Measurements from ENCODE around the gene SH2B2. TPM values are rescaled to one million over a fixed set of nuclear protein-coding genes. Genes with fewer than 3 reads are reported as not detected.

Gene SH2B2
- total and polyA plus RNA-seq, 11 donors = 0.50 to 5.7 (median 2.2) TPM

GRCh38 chr7:102284891-102285539 lies 1.7 kb upstream of the SH2B2 start:
- DNase-seq (peak; percentile 66 to 80 (median 75)), ATAC-seq (peak in 3 of 4 donors; percentile 4 to 45 (median 6))
- H3K27ac ChIP-seq = peak overlapping the region in 8 of 12 donors; percentile 87 to 97 (median 95)
- no peaks in the 10 kb centered on the region for H3K27me3 ChIP-seq
- H3K9me3 ChIP-seq = no peaks in the 10 kb centered on the region
- peaks cover 7 to 42% (median 24%) of the 10 kb centered on the region in 12 donors for H3K4me1 ChIP-seq
- H3K4me3 ChIP-seq = peak overlapping the region in 7 of 12 donors; percentile 14 to 95 (median 82)
- no peaks in the 10 kb centered on the region for H3K36me3 ChIP-seq
- TF ChIP-seq, protein P1, sequence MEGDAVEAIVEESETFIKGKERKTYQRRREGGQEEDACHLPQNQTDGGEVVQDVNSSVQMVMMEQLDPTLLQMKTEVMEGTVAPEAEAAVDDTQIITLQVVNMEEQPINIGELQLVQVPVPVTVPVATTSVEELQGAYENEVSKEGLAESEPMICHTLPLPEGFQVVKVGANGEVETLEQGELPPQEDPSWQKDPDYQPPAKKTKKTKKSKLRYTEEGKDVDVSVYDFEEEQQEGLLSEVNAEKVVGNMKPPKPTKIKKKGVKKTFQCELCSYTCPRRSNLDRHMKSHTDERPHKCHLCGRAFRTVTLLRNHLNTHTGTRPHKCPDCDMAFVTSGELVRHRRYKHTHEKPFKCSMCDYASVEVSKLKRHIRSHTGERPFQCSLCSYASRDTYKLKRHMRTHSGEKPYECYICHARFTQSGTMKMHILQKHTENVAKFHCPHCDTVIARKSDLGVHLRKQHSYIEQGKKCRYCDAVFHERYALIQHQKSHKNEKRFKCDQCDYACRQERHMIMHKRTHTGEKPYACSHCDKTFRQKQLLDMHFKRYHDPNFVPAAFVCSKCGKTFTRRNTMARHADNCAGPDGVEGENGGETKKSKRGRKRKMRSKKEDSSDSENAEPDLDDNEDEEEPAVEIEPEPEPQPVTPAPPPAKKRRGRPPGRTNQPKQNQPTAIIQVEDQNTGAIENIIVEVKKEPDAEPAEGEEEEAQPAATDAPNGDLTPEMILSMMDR (IDR thresholded peaks at IDR 0.05) = no peak
- TF ChIP-seq POLR2A (IDR thresholded peaks at IDR 0.05) = no peak
- 40 to 55% (median 44%) methylated on average over 19 of the region's 19 CpGs for WGBS, 4 donors
- intact Hi-C loops (cut with DNase I) = no loop called here

DNA sequence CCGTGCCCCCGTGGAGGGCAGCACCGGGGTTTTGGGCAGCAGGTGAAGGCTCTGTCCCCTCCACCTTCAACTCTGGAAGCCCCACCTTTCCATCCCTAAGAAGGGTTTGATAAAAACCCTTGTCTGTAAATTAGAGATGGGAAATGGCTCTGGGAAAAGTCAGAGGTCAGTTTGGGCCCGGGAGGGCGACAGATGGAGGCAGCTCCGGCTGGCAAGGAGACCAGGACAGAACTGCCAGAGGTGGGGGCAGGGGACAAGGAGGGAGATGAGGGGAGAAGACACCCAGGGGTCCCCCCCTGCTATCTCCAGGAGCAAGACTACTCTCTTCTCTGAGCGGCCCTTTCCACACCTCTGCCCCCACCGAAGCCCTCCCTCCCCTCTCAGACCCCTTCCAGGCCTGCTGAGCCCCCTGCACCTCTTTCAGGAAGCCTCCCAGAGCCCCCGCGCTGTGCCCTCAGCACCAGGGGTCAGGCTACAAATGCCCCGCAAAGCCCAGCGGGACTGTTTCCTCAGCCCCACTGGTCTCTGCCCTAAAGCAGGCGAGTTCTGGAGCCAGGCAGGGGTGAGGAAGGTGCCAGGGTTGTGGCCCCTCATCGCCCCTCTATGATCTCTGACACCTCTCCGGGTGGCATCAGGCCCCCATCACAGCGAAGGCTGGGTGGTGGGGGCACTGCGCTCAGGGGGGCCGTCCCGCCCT lies 980 bp upstream of the SH2B2 start:
- Histone ChIP-seq H3K9me3 (no peaks in the 10 kb centered on the region), H3K27ac (peak overlapping the region in 11 of 12 donors; percentile 68 to 97 (median 90)), H3K4me1 (peaks cover 7 to 42% (median 24%) of the 10 kb centered on the region in 12 donors), H3K36me3 (no peaks in the 10 kb centered on the region), H3K27me3 (no peaks in the 10 kb centered on the region), H3K4me3 (peak overlapping the region; percentile 19 to 95 (median 80))
- ATAC-seq (peak in 1 of 4 donors; percentile 5), DNase-seq (no peak)
- WGBS, 4 donors = 27 to 54% (median 33%) methylated on average over 14 to 19 of the region's 19 CpGs
- TF ChIP-seq, protein P1 (IDR thresholded peaks at IDR 0.05) = peak in 1 of 12 donors; percentile 9
- no peak for TF ChIP-seq POLR2A (IDR thresholded peaks at IDR 0.05)
- intact Hi-C loops (cut with DNase I) = loop anchor here in 1 of 10 donors (2.0 kb wide), 1 partner anchor 105 kb away; no protein-coding TSS in a partner anchor

GRCh38 chr7:102287111-102287980 lies 678 bp downstream of the SH2B2 start:
- Histone ChIP-seq H3K27me3 (no peaks in the 10 kb centered on the region), H3K4me1 (peaks cover 7 to 42% (median 24%) of the 10 kb centered on the region in 12 donors), H3K36me3 (no peaks in the 10 kb centered on the region), H3K4me3 (peak overlapping the region; percentile 67 to 95 (median 81)), H3K27ac (peak overlapping the region in 7 of 12 donors; percentile 2 to 61 (median 11)), H3K9me3 (no peaks in the 10 kb centered on the region)
- no peak for TF ChIP-seq POLR2A (IDR thresholded peaks at IDR 0.05)
- TF ChIP-seq, protein P1 (IDR thresholded peaks at IDR 0.05) = no peak
- peak in 3 of 5 donors; percentile 40 to 51 (median 47) for DNase-seq
- ATAC-seq = peak in 3 of 4 donors; percentile 34 to 43 (median 41)
- intact Hi-C loops (cut with DNase I) = loop anchor here in 1 of 10 donors (2.0 kb wide), 1 partner anchor 103 kb away; no protein-coding TSS in a partner anchor
- 0 to 1% (median 1%) methylated on average over 52 to 69 of the region's 69 CpGs for WGBS, 4 donors

Data from heart left ventricle (tissue), 16 donors.